HEK293 (cell line): ENCODE data around the gene RNASEH2C.

Experiments
- CTCF ChIA-PET: fragments of 350-600 bp; formaldehyde crosslinking; extraction: SDS; loops from one replicate; lab custom pipeline; 2021; ENCODE audit warnings: antibody characterized with exemption; lab: Yijun Ruan, JAX
- POLR2A ChIA-PET: fragments of 300-600 bp; formaldehyde crosslinking; extraction: SDS; loops from one replicate; lab custom pipeline; 2020; ENCODE audit warnings: antibody characterized with exemption, inconsistent platforms; lab: Yijun Ruan, JAX
- H3K27ac ChIP-seq: fragments of 200-500 bp; sonication (Bioruptor generic); 2 replicates; pipeline ENCODE4 v1.5.1; 2014; ENCODE audit warnings: low read depth, low read length, control low read depth, inconsistent platforms; ENCODE audit errors: extremely low read depth
- H3K36me3 ChIP-seq, 2 experiments: fragments of 200-500 bp in 1 of 2; sonication (Bioruptor generic) in 1 of 2; 1 replicate in 1 of 2; 2 replicates in 1 of 2; pipeline ENCODE4 v1.5.1; 2014 to 2017; ENCODE audit warnings: inconsistent platforms in 2 of 2, low read length in 2 of 2; ENCODE audit not compliant: control insufficient read depth in 2 of 2, insufficient read depth in 1 of 2
- H3K4me1 ChIP-seq: fragments of 200-500 bp; sonication (Bioruptor generic); 2 replicates; pipeline ENCODE4 v1.5.1; 2014; ENCODE audit warnings: mild to moderate bottlenecking, low read length, inconsistent platforms; ENCODE audit not compliant: control insufficient read depth, insufficient read depth
- H3K4me3 ChIP-seq: 2 replicates; pipeline ENCODE4 v1.5.1; 2011; ENCODE audit warnings: low read depth, mild to moderate bottlenecking, control low read depth, low read length, moderate library complexity
- H3K9me3 ChIP-seq: fragments of 200-500 bp; sonication (Bioruptor generic); 2 replicates; pipeline ENCODE4 v1.5.1; 2014; ENCODE audit warnings: low read depth, low read length, inconsistent platforms; ENCODE audit not compliant: control insufficient read depth, insufficient read depth
- GFI1B ChIP-seq: fragments of 450-650 bp; formaldehyde crosslinking; IDR thresholded peaks from 2 replicates; pipeline ENCODE4 v1.5.1; 2016; ENCODE audit warnings: missing biosample characterization, missing genetic modification characterization
- HOXA7 ChIP-seq: sonication (generic); formaldehyde crosslinking; IDR thresholded peaks from 2 replicates; pipeline ENCODE4 v1.8.1; 2022; ENCODE audit warnings: missing genetic modification reagents, borderline replicate concordance
- KLF10 ChIP-seq: fragments of 450-650 bp; IDR thresholded peaks from 2 replicates; pipeline ENCODE4 v1.5.1; 2018; ENCODE audit warnings: missing biosample characterization, mild to moderate bottlenecking, missing genetic modification characterization
- PRDM2 ChIP-seq: fragments of 450-650 bp; formaldehyde crosslinking; IDR thresholded peaks from 2 replicates; pipeline ENCODE4 v1.5.1; 2016; ENCODE audit warnings: missing biosample characterization, missing genetic modification characterization, borderline replicate concordance
- SCRT1 ChIP-seq: fragments of 450-650 bp; formaldehyde crosslinking; IDR thresholded peaks from 2 replicates; pipeline ENCODE4 v1.5.1; 2016; ENCODE audit warnings: missing biosample characterization, missing genetic modification characterization, borderline replicate concordance
- SP3 ChIP-seq: fragments of 450-650 bp; formaldehyde crosslinking; IDR thresholded peaks from 2 replicates; pipeline ENCODE4 v1.5.1; 2016; ENCODE audit warnings: missing biosample characterization, missing genetic modification characterization
- ZBTB20 ChIP-seq: fragments of 450-650 bp; formaldehyde crosslinking; IDR thresholded peaks from 2 replicates; pipeline ENCODE4 v1.5.1; 2016; ENCODE audit warnings: missing biosample characterization, missing genetic modification characterization
- ZBTB48 ChIP-seq: fragments of 450-650 bp; formaldehyde crosslinking; IDR thresholded peaks from 2 replicates; pipeline ENCODE4 v1.5.1; 2016; ENCODE audit warnings: missing biosample characterization, missing genetic modification characterization
- ZFP41 ChIP-seq: fragments of 450-650 bp; formaldehyde crosslinking; IDR thresholded peaks from 2 replicates; pipeline ENCODE4 v1.5.1; 2016; ENCODE audit warnings: missing biosample characterization, missing genetic modification characterization, borderline replicate concordance
- ZNF10 ChIP-seq: fragments of 450-650 bp; formaldehyde crosslinking; IDR thresholded peaks from 2 replicates; pipeline ENCODE4 v1.5.1; 2017; ENCODE audit warnings: missing biosample characterization, missing genetic modification characterization
- ZNF121 ChIP-seq: fragments of 450-650 bp; formaldehyde crosslinking; IDR thresholded peaks from 2 replicates; pipeline ENCODE4 v1.5.1; 2016; ENCODE audit warnings: missing biosample characterization, missing genetic modification characterization
- ZNF169 ChIP-seq: fragments of 450-650 bp; formaldehyde crosslinking; IDR thresholded peaks from 2 replicates; pipeline ENCODE4 v1.5.1; 2016; ENCODE audit warnings: missing biosample characterization, missing genetic modification characterization
- ZNF37A ChIP-seq: fragments of 450-650 bp; IDR thresholded peaks from 2 replicates; pipeline ENCODE4 v1.5.1; 2018; ENCODE audit warnings: missing biosample characterization, missing genetic modification characterization
- ZNF473 ChIP-seq: fragments of 450-650 bp; formaldehyde crosslinking; IDR thresholded peaks from 2 replicates; pipeline ENCODE4 v1.5.1; 2017; ENCODE audit warnings: missing biosample characterization, missing genetic modification characterization
- ZNF513 ChIP-seq: fragments of 450-650 bp; IDR thresholded peaks from 2 replicates; pipeline ENCODE4 v1.5.1; 2018; ENCODE audit warnings: missing biosample characterization, missing genetic modification characterization
- ZNF664 ChIP-seq: fragments of 450-650 bp; formaldehyde crosslinking; IDR thresholded peaks from 2 replicates; pipeline ENCODE4 v1.5.1; 2016; ENCODE audit warnings: missing biosample characterization, missing genetic modification characterization
- ZNF791 ChIP-seq: fragments of 450-650 bp; formaldehyde crosslinking; IDR thresholded peaks from 2 replicates; pipeline ENCODE4 v1.5.1; 2016; ENCODE audit warnings: missing biosample characterization, missing genetic modification characterization
- ZNF843 ChIP-seq: fragments of 450-650 bp; formaldehyde crosslinking; IDR thresholded peaks from 2 replicates; pipeline ENCODE4 v1.5.1; 2016; ENCODE audit warnings: missing biosample characterization, missing genetic modification characterization

RNASEH2C gene

GRCh38 chr11:65713212-65713969 lies 7.2 kb downstream of the RNASEH2C start:
- POLR2A ChIA-PET, result interaction anchor here (0.5 to 2.7 kb wide), 4 partner anchors 67 to 1858 kb away, joined by 4 to 21 read pairs (median 8); partner anchors contain the start of genes CFL1 and MUS81
- H3K36me3 ChIP-seq, result peaks cover 5 to 57% of the 10 kb centered on the region in 2 experiments; a peak in 2 of 3 replicates

GRCh38 chr11:65712633-65713076 lies 7.9 kb downstream of the RNASEH2C start:
- Histone ChIP-seq H3K27ac (no peak overlapping the region), H3K4me1 (no peaks in the 10 kb centered on the region), H3K36me3 (peaks cover 5 to 50% of the 10 kb centered on the region in 2 experiments; a peak in 2 of 3 replicates), H3K4me3 (peak overlapping the region; percentile 55), H3K9me3 (no peaks in the 10 kb centered on the region)
- ChIA-PET CTCF (interaction anchor here (0.6 to 2.8 kb wide), 18 partner anchors 8 to 325 kb away, joined by 3 to 41 read pairs (median 6); partner anchors contain the start of genes FIBP, MUS81 and RNASEH2C), POLR2A (interaction anchor here (0.6 to 3.1 kb wide), 20 partner anchors 8 to 245 kb away, joined by 3 to 55 read pairs (median 4); partner anchors contain the start of genes CCDC85B, CFL1, FIBP and MUS81)
- TF ChIP-seq ZNF10 (no peak), SP3 (tag by site-specific recombination) (peak; percentile 57; the same call in 1 of the 2 replicates), ZNF121 (peak; percentile 94), ZBTB48 (peak; percentile 68), GFI1B (tag by site-specific recombination) (no peak)

More at GRCh38 chr11:65713212-65713969, 7.2 kb downstream of the RNASEH2C start:
- Histone ChIP-seq H3K4me1 (no peaks in the 10 kb centered on the region), H3K27ac (no peak overlapping the region), H3K9me3 (no peaks in the 10 kb centered on the region), H3K4me3 (no peak overlapping the region)
- CTCF ChIA-PET, result interaction anchor here (0.9 to 2.7 kb wide), 5 partner anchors 15 to 324 kb away, joined by 3 to 41 read pairs (median 16); partner anchors contain the start of genes FIBP and MUS81
- no peak for TF ChIP-seq ZNF664
- TF ChIP-seq ZNF843 (tag by site-specific recombination), result no peak
- no peak for TF ChIP-seq ZNF791
- TF ChIP-seq HOXA7, result no peak
- TF ChIP-seq SCRT1 (tag by site-specific recombination), result no peak
- no peak for TF ChIP-seq KLF10
- TF ChIP-seq ZBTB20 (tag by site-specific recombination), result no peak
- TF ChIP-seq ZNF169 (tag by site-specific recombination), result no peak
- TF ChIP-seq ZNF513 (tag by site-specific recombination), result no peak
- no peak for TF ChIP-seq ZNF473 (tag by site-specific recombination)
- no peak for TF ChIP-seq ZFP41
- no peak for TF ChIP-seq PRDM2 (tag by site-specific recombination)
- no peak for TF ChIP-seq ZNF37A
